Neural cell (in vitro differentiated cells): ENCODE measurements around the gene GART. TPM values are rescaled to one million over a fixed set of nuclear protein-coding genes. Genes with fewer than 3 reads are reported as not detected.

Experiments
- H2AFZ ChIP-seq: fragments of 200-600, 300-800 bp; sonication (generic), shearing (Covaris generic); 2 replicates; pipeline ENCODE4 v1.6.0; 2014; ENCODE audit warnings: low read depth, mild to moderate bottlenecking, antibody characterized with exemption, low read length, moderate library complexity
- H3F3A ChIP-seq: fragments of 200-600 bp; shearing (Covaris generic); 2 replicates; pipeline ENCODE4 v1.6.1; 2016; ENCODE audit warnings: mild to moderate bottlenecking, moderate library complexity, mixed read lengths, antibody characterized with exemption, low read length; ENCODE audit not compliant: insufficient read depth, poor library complexity, severe bottlenecking
- H3K27ac ChIP-seq: fragments of 200-600, 300-800 bp; sonication (generic), shearing (Covaris generic); 2 replicates; pipeline ENCODE4 v1.5.1; 2014; ENCODE audit warnings: mild to moderate bottlenecking, low read length, moderate library complexity
- H3K27me3 ChIP-seq: fragments of 300-800, 200-600 bp; sonication (generic), shearing (Covaris generic); 2 replicates; pipeline ENCODE4 v1.6.0; 2014; ENCODE audit warnings: mild to moderate bottlenecking, low read depth, low read length, moderate library complexity; ENCODE audit not compliant: insufficient read depth
- H3K36me3 ChIP-seq: fragments of 300-800, 200-600 bp; sonication (generic), shearing (Covaris generic); 2 replicates; pipeline ENCODE4 v1.5.1; 2014; ENCODE audit warnings: mild to moderate bottlenecking, antibody characterized with exemption, low read length, moderate library complexity; ENCODE audit not compliant: insufficient read depth
- H3K4me2 ChIP-seq: fragments of 300-800, 200-600 bp; sonication (generic), shearing (Covaris generic); 2 replicates; pipeline ENCODE4 v1.6.0; 2014; ENCODE audit warnings: mild to moderate bottlenecking, low read length
- H3K4me3 ChIP-seq: fragments of 300-800, 200-600 bp; sonication (generic), shearing (Covaris generic); 2 replicates; pipeline ENCODE4 v1.5.1; 2014; ENCODE audit warnings: mild to moderate bottlenecking, low read length, moderate library complexity
- H3K79me2 ChIP-seq: fragments of 200-600 bp; shearing (Covaris generic); replicated peaks from 2 replicates; pipeline ENCODE4 v1.6.0; 2014; ENCODE audit warnings: mild to moderate bottlenecking, low read length, moderate library complexity; ENCODE audit not compliant: insufficient read depth
- H3K9ac ChIP-seq: fragments of 300-800, 200-600 bp; sonication (generic), shearing (Covaris generic); 2 replicates; pipeline ENCODE4 v1.6.1; 2016; ENCODE audit warnings: mild to moderate bottlenecking, low read length, mixed read lengths
- H3K9me2 ChIP-seq: fragments of 200-600 bp; shearing (Covaris generic); 2 replicates; pipeline ENCODE4 v1.6.1; 2016; ENCODE audit warnings: mild to moderate bottlenecking, low read length, mixed read lengths; ENCODE audit not compliant: insufficient read depth
- H3K9me3 ChIP-seq: fragments of 200-600, 300-800 bp; sonication (generic), shearing (Covaris generic); 2 replicates; pipeline ENCODE4 v1.6.1; 2016; ENCODE audit warnings: mild to moderate bottlenecking, mixed run types, low read length, moderate library complexity, mixed read lengths
- H4K20me1 ChIP-seq: fragments of 200-600 bp; shearing (Covaris generic); 2 replicates; pipeline ENCODE4 v1.6.1; 2016; ENCODE audit warnings: mild to moderate bottlenecking, mixed run types; ENCODE audit not compliant: insufficient read depth
- CTCF ChIP-seq: fragments of 450-650 bp; IDR thresholded peaks from 2 replicates; pipeline ENCODE4 v1.5.1; 2014; ENCODE audit warnings: antibody characterized with exemption, mild to moderate bottlenecking, moderate library complexity; ENCODE audit not compliant: poor library complexity, severe bottlenecking
- EP300 ChIP-seq: fragments of 450-650 bp; conservative IDR thresholded peaks from 2 replicates; pipeline ENCODE4 v1.6.1; 2014; ENCODE audit warnings: antibody characterized with exemption, mild to moderate bottlenecking, moderate library complexity; ENCODE audit not compliant: poor library complexity, severe bottlenecking
- EZH2 ChIP-seq: fragments of 200-600, 300-800 bp; shearing (Covaris generic), sonication (generic); IDR thresholded peaks from 2 replicates; pipeline ENCODE4 v1.6.1; 2014; ENCODE audit warnings: antibody characterized with exemption, low read length, borderline replicate concordance, mild to moderate bottlenecking; ENCODE audit not compliant: insufficient read depth, poor library complexity, severe bottlenecking
- MXI1 ChIP-seq: fragments of 450-650 bp; conservative IDR thresholded peaks from 2 replicates; pipeline ENCODE4 v1.6.1; 2014; ENCODE audit warnings: antibody characterized with exemption, mild to moderate bottlenecking; ENCODE audit not compliant: poor library complexity, severe bottlenecking
- POLR2AphosphoS5 ChIP-seq: IDR thresholded peaks from 2 replicates; pipeline ENCODE4 v1.6.1; 2012
- RAD21 ChIP-seq: fragments of 450-650 bp; conservative IDR thresholded peaks from 2 replicates; pipeline ENCODE4 v1.6.1; 2014; ENCODE audit warnings: antibody characterized with exemption, mild to moderate bottlenecking, moderate library complexity
- REST ChIP-seq: IDR thresholded peaks from 2 replicates; pipeline ENCODE4 v1.6.1; 2012; ENCODE audit warnings: borderline replicate concordance
- SMC3 ChIP-seq: fragments of 450-650 bp; conservative IDR thresholded peaks from 2 replicates; pipeline ENCODE4 v1.6.1; 2014; ENCODE audit warnings: antibody characterized with exemption, mild to moderate bottlenecking, moderate library complexity; ENCODE audit not compliant: poor library complexity
- TAF1 ChIP-seq: IDR thresholded peaks from 2 replicates; pipeline ENCODE4 v1.6.1; 2012; ENCODE audit warnings: low read depth
- polyA plus RNA-seq: library from polyadenylated mRNA; depleted of rRNA; stranded (reverse); fragments of >200 nt; gene quantifications from 2 replicates; pipeline ENCODE4 v1.2.3, GENCODE V29; 2014

The GART gene
- polyA plus RNA-seq, 1 donor from 2014 or later: 87.5 TPM

GRCh38 chr21:33557447-33557846 is 15.5 kb upstream of the GART start:
- no peaks in the 10 kb centered on the region for H4K20me1 ChIP-seq
- no peak overlapping the region for H3K4me2 ChIP-seq
- no peak overlapping the region for H2AFZ ChIP-seq
- peaks cover 55% of the 10 kb centered on the region for H3K79me2 ChIP-seq
- H3K27ac ChIP-seq: no peak overlapping the region
- no peaks in the 10 kb centered on the region for H3K9me3 ChIP-seq
- H3K27me3 ChIP-seq: no peaks in the 10 kb centered on the region
- no peak overlapping the region for H3K4me3 ChIP-seq
- TF ChIP-seq MXI1: no peak
- no peak for TF ChIP-seq TAF1
- no peak for TF ChIP-seq EP300
- no peak for TF ChIP-seq POLR2AphosphoS5
- no peak for TF ChIP-seq EZH2
- no peak for TF ChIP-seq RAD21
- TF ChIP-seq CTCF: no peak
- TF ChIP-seq REST: no peak
- TF ChIP-seq SMC3: no peak
- H3K9ac ChIP-seq: no peak overlapping the region
- no peaks in the 10 kb centered on the region for H3K9me2 ChIP-seq
- peaks cover 22% of the 10 kb centered on the region for H3K36me3 ChIP-seq
- no peaks in the 10 kb centered on the region for H3F3A ChIP-seq

- Histone ChIP-seq H3K79me2 (peaks cover 76% of the 10 kb centered on the region), H3K4me2 (no peak overlapping the region), H3K9me3 (no peaks in the 10 kb centered on the region), H3K9ac (no peak overlapping the region), H3K27ac (no peak overlapping the region), H3K36me3 (peaks cover 38% of the 10 kb centered on the region), H3K4me3 (peak overlapping the region; percentile 39), H3K27me3 (no peaks in the 10 kb centered on the region), H3K9me2 (no peaks in the 10 kb centered on the region), H3F3A (no peaks in the 10 kb centered on the region), H2AFZ (no peak overlapping the region), H4K20me1 (no peaks in the 10 kb centered on the region)
- TF ChIP-seq CTCF (no peak), REST (no peak), TAF1 (no peak), POLR2AphosphoS5 (no peak), RAD21 (no peak), EZH2 (no peak)
These were observed 13.0 kb upstream of the GART start for GRCh38 chr21:33554982-33555344.
